Ovary (tissue), 3 donors: ENCODE results near the gene HBZ.

Source experiments
- EP300 ChIP-seq: sonication (generic); formaldehyde crosslinking; IDR thresholded peaks from one replicate; pipeline ENCODE4 v1.6.1; 2017; ENCODE audit warnings: antibody characterized with exemption
- TF ChIP-seq, protein P1 (sequence below), 3 donors: fragments of 450-650 bp in 2 of 3; fragments of 200-600 bp in 1 of 3; IDR thresholded peaks; one replicate each; pipeline versions ENCODE4 v1.5.1 to v1.8.0; 2016 to 2022; ENCODE audit warnings: antibody characterized with exemption in 3 of 3, mild to moderate bottlenecking in 1 of 3
- donor health status: DM: no; HTN: no; CAD: no.

DNA sequence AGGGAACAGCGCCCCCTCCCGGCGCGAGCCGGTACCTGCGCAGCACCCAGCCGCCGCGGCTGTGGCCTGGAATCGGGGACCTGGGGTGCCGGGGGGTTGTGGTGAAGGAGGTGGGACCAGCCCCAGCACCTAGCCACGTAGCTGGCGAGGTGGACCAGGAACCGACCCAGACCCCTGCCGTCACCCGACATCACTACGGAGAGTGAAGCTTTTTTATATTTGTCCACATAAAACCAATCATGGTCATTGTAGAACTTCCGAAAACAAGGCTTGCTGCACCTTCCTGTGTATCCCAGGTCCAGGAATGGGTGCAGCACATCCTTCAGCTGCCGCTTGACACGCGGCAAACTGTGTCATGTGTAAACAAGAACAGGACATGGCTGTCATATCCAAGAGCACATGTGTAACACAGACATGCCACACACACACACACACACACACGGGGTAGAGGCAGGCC is 29.1 kb downstream of the HBZ start:
- no peak for TF ChIP-seq EP300
- TF ChIP-seq, protein P1, sequence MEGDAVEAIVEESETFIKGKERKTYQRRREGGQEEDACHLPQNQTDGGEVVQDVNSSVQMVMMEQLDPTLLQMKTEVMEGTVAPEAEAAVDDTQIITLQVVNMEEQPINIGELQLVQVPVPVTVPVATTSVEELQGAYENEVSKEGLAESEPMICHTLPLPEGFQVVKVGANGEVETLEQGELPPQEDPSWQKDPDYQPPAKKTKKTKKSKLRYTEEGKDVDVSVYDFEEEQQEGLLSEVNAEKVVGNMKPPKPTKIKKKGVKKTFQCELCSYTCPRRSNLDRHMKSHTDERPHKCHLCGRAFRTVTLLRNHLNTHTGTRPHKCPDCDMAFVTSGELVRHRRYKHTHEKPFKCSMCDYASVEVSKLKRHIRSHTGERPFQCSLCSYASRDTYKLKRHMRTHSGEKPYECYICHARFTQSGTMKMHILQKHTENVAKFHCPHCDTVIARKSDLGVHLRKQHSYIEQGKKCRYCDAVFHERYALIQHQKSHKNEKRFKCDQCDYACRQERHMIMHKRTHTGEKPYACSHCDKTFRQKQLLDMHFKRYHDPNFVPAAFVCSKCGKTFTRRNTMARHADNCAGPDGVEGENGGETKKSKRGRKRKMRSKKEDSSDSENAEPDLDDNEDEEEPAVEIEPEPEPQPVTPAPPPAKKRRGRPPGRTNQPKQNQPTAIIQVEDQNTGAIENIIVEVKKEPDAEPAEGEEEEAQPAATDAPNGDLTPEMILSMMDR (IDR thresholded peaks at IDR 0.05): peak; percentile 91 to 94 (median 94)
